Stimulated activated memory B cell treated with anti-CD40 and anti-IgM and Interleukin-4, amounts not matched to agents 10 μg/mL and 1 μg/mL and 100 μg/mL, for 72 hours (primary cell): ENCODE data around the gene PPFIA4.

Experiments
- ATAC-seq: fragments of 150-1000 bp; cut with Tn5 transposase; 2 replicates; pipeline ENCODE4 v1.10.0; 2021
- H3K27ac Mint-ChIP-seq: one replicate; pipeline ENCODE4 v1.8.0; 2022; ENCODE audit warnings: mild to moderate bottlenecking, mixed read lengths
- H3K27me3 Mint-ChIP-seq: one replicate; pipeline ENCODE4 v1.8.0; 2022; ENCODE audit warnings: mixed read lengths
- H3K36me3 Mint-ChIP-seq: one replicate; pipeline ENCODE4 v1.8.0; 2022; ENCODE audit warnings: mixed read lengths
- H3K4me1 Mint-ChIP-seq: one replicate; pipeline ENCODE4 v1.8.0; 2022; ENCODE audit warnings: mixed read lengths
- H3K4me3 Mint-ChIP-seq: one replicate; pipeline ENCODE4 v1.8.0; 2022; ENCODE audit warnings: mild to moderate bottlenecking, moderate library complexity, mixed read lengths
- H3K9me3 Mint-ChIP-seq: one replicate; pipeline ENCODE4 v1.8.0; 2022; ENCODE audit warnings: mixed read lengths

Gene PPFIA4

GRCh38 chr1:203076031-203076511 is 49.8 kb downstream of the PPFIA4 start:
- Mint-ChIP-seq H3K4me1 (peaks cover 12% of the 10 kb centered on the region), H3K4me3 (peak overlapping the region; percentile 50), H3K36me3 (no peaks in the 10 kb centered on the region), H3K27ac (no peak overlapping the region), H3K9me3 (no peaks in the 10 kb centered on the region), H3K27me3 (peaks cover 80% of the 10 kb centered on the region)
- ATAC-seq, result peak; percentile 29

GRCh38 chr1:203077367-203077766 is 51.1 kb downstream of the PPFIA4 start:
- no peaks in the 10 kb centered on the region for H3K9me3 Mint-ChIP-seq

GRCh38 chr1:203077956-203078355 is 51.7 kb downstream of the PPFIA4 start:
- no peak for ATAC-seq
- H3K27ac Mint-ChIP-seq, result no peak overlapping the region
- no peak overlapping the region for H3K4me3 Mint-ChIP-seq
- no peaks in the 10 kb centered on the region for H3K9me3 Mint-ChIP-seq
- H3K4me1 Mint-ChIP-seq, result peaks cover 12% of the 10 kb centered on the region
- no peaks in the 10 kb centered on the region for H3K36me3 Mint-ChIP-seq
- peaks cover 87% of the 10 kb centered on the region for H3K27me3 Mint-ChIP-seq

More at GRCh38 chr1:203077367-203077766, 51.1 kb downstream of the PPFIA4 start:
- Mint-ChIP-seq H3K27me3 (peaks cover 87% of the 10 kb centered on the region), H3K27ac (no peak overlapping the region), H3K4me1 (peaks cover 12% of the 10 kb centered on the region), H3K4me3 (no peak overlapping the region), H3K36me3 (no peaks in the 10 kb centered on the region)
- no peak for ATAC-seq

- no peak overlapping the region for H3K4me3 Mint-ChIP-seq
- peaks cover 87% of the 10 kb centered on the region for H3K27me3 Mint-ChIP-seq
- H3K36me3 Mint-ChIP-seq, result no peaks in the 10 kb centered on the region
- no peak for ATAC-seq
- peaks cover 12% of the 10 kb centered on the region for H3K4me1 Mint-ChIP-seq
- no peak overlapping the region for H3K27ac Mint-ChIP-seq
- H3K9me3 Mint-ChIP-seq, result no peaks in the 10 kb centered on the region
Measured at GRCh38 chr1:203078478-203078877, 52.2 kb downstream of the PPFIA4 start.

GRCh38 chr1:203080456-203080855 is 54.2 kb downstream of the PPFIA4 start:
- Mint-ChIP-seq H3K9me3 (no peaks in the 10 kb centered on the region), H3K27me3 (peaks cover 76% of the 10 kb centered on the region), H3K36me3 (no peaks in the 10 kb centered on the region), H3K4me3 (no peak overlapping the region), H3K4me1 (peaks cover 12% of the 10 kb centered on the region), H3K27ac (no peak overlapping the region)
- no peak for ATAC-seq

GRCh38 chr1:203081465-203082230 is 55.4 kb downstream of the PPFIA4 start:
- no peak overlapping the region for H3K4me3 Mint-ChIP-seq

GRCh38 chr1:203082231-203082505 is 55.9 kb downstream of the PPFIA4 start:
- H3K27ac Mint-ChIP-seq, result no peak overlapping the region
- peaks cover 5% of the 10 kb centered on the region for H3K4me1 Mint-ChIP-seq
- H3K27me3 Mint-ChIP-seq, result peaks cover 70% of the 10 kb centered on the region
- no peak overlapping the region for H3K4me3 Mint-ChIP-seq
- no peaks in the 10 kb centered on the region for H3K9me3 Mint-ChIP-seq
- no peaks in the 10 kb centered on the region for H3K36me3 Mint-ChIP-seq
- no peak for ATAC-seq

More at GRCh38 chr1:203081465-203082230, 55.4 kb downstream of the PPFIA4 start:
- Mint-ChIP-seq H3K4me1 (peaks cover 5% of the 10 kb centered on the region), H3K36me3 (no peaks in the 10 kb centered on the region), H3K27ac (no peak overlapping the region), H3K27me3 (peaks cover 73% of the 10 kb centered on the region), H3K9me3 (no peaks in the 10 kb centered on the region)
- no peak for ATAC-seq

GRCh38 chr1:203082571-203083462 is 56.5 kb downstream of the PPFIA4 start:
- no peaks in the 10 kb centered on the region for H3K9me3 Mint-ChIP-seq
- peaks cover 5% of the 10 kb centered on the region for H3K4me1 Mint-ChIP-seq
- H3K36me3 Mint-ChIP-seq, result no peaks in the 10 kb centered on the region
- no peak overlapping the region for H3K27ac Mint-ChIP-seq
- peaks cover 70% of the 10 kb centered on the region for H3K27me3 Mint-ChIP-seq
- H3K4me3 Mint-ChIP-seq, result no peak overlapping the region
- no peak for ATAC-seq

- Mint-ChIP-seq H3K27me3 (peaks cover 69% of the 10 kb centered on the region), H3K4me1 (peaks cover 5% of the 10 kb centered on the region), H3K4me3 (no peak overlapping the region), H3K27ac (no peak overlapping the region), H3K9me3 (no peaks in the 10 kb centered on the region), H3K36me3 (no peaks in the 10 kb centered on the region)
- no peak for ATAC-seq
Measured at GRCh38 chr1:203083463-203083921, 57.2 kb downstream of the PPFIA4 start.

- Mint-ChIP-seq H3K4me3 (no peak overlapping the region), H3K36me3 (no peaks in the 10 kb centered on the region), H3K4me1 (no peaks in the 10 kb centered on the region), H3K27ac (no peak overlapping the region), H3K9me3 (no peaks in the 10 kb centered on the region), H3K27me3 (peaks cover 64% of the 10 kb centered on the region)
- ATAC-seq, result peak; percentile 37
Measured at GRCh38 chr1:203084588-203085527, 58.6 kb downstream of the PPFIA4 start.

- H3K36me3 Mint-ChIP-seq, result no peaks in the 10 kb centered on the region
- peaks cover 68% of the 10 kb centered on the region for H3K27me3 Mint-ChIP-seq
- no peak within 1 kb of the TSS for H3K27ac Mint-ChIP-seq
- H3K9me3 Mint-ChIP-seq, result no peaks in the 10 kb centered on the region
- no peaks in the 10 kb centered on the region for H3K4me1 Mint-ChIP-seq
- H3K4me3 Mint-ChIP-seq, result no peak within 1 kb of the TSS
- ATAC-seq, result no peak
Measured at GRCh38 chr1:203085528-203086406, 59.5 kb downstream of the PPFIA4 start, which contains the start of gene MYOG. Gene MYOG, minus strand, starts transcription at chr1:203086012. Its CDS starts 51 bp downstream, at chr1:203085961.

GRCh38 chr1:203086992-203087763 is 60.9 kb downstream of the PPFIA4 start:
- Mint-ChIP-seq H3K27ac (no peak overlapping the region), H3K27me3 (peaks cover 65% of the 10 kb centered on the region), H3K4me3 (no peak overlapping the region), H3K9me3 (no peaks in the 10 kb centered on the region), H3K36me3 (no peaks in the 10 kb centered on the region), H3K4me1 (no peaks in the 10 kb centered on the region)
- ATAC-seq, result no peak

- H3K9me3 Mint-ChIP-seq, result no peaks in the 10 kb centered on the region
- H3K27ac Mint-ChIP-seq, result no peak overlapping the region
- no peaks in the 10 kb centered on the region for H3K36me3 Mint-ChIP-seq
- ATAC-seq, result no peak
- peaks cover 64% of the 10 kb centered on the region for H3K27me3 Mint-ChIP-seq
- no peak overlapping the region for H3K4me3 Mint-ChIP-seq
- no peaks in the 10 kb centered on the region for H3K4me1 Mint-ChIP-seq
Measured at GRCh38 chr1:203088441-203088840, 62.1 kb downstream of the PPFIA4 start.
